NCI-H2227 (cell line): ENCODE results near the gene GNPNAT1.
"Not testable (repeated sequence)": the region's sequence is repeated elsewhere in the genome, so short reads cannot be mapped to it uniquely, and the experiment has no call there.

Experiments
- DNase-seq: peaks from one replicate; lab custom pipeline; 2025; ENCODE audit not compliant: unreplicated experiment; lab: John Stamatoyannopoulos, UW

The GNPNAT1 gene

DNA sequence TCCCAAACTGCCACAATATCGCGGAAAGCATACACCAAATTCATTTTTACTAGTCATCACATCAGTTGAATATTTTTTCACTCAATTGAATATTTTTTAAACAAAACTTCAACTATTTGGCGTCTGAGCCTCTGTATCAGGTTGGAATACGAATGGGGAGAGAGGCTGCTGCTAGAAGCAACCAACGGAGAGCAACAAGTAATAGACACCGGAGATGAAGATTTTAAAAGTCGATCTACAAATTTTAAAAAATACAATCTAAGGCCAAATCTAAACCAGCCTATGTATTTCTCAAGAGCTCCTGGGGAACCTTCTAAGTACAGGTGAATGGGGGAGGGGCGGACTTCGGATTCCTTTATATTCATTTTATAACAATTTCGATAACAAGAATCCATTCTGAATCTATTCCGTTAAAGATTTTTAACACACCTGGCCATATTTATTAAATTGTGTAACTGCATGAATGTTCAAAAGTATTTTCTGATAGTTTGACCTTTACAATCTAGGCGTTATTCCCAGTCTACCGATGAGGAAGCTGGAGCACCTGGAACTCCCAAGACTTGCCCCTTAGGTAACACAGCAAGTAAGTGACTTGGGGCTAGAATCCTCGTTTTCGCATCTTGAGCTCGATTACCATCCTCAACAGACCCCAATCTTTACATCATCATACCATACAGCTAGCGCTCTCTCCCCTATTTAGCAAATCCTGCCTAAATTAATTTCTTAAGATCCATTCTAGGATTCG is 1.2 kb downstream of the GNPNAT1 start:
- no peak for DNase-seq

DNA sequence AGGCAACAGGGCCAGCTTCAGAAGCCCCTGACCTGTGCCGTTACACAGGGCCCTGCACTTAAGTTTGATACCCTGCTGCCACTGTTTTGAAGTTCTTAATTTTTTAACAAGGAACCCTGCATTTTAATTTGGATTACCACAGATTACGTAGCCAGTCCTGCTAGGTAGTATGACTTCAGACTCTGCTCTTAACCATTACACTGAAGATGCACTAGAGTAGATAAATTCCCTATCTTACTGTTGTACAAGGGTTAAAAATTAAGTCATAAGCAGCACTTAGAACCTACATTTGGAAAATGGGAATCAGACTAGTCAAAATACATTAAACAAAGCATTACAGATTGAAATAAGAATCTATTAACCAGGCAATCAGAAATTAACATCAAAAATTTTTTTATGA is 2.3 kb downstream of the GNPNAT1 start:
- no peak for DNase-seq

GRCh38 chr14:52786887-52787286 is 4.5 kb downstream of the GNPNAT1 start:
- DNase-seq: no peak

DNA sequence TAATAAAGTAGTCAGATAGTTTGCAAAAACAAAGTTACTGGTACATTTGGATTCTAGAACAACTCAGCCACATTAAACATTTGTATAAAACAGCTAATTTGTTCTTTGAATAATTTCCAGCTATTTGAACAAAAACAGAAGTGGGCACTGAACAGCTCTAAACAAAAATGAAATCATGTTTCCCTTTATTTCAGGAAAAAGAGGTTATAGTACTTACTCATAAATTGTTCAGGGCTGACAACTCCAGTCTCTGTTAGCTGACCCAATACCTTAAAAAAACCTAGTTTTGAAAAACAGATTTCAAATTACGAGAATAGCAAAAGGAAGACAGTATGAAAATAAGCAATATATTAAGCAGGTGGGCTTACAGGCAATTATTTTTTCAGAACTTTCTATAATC is 8.2 kb downstream of the GNPNAT1 start:
- DNase-seq: no peak

DNA sequence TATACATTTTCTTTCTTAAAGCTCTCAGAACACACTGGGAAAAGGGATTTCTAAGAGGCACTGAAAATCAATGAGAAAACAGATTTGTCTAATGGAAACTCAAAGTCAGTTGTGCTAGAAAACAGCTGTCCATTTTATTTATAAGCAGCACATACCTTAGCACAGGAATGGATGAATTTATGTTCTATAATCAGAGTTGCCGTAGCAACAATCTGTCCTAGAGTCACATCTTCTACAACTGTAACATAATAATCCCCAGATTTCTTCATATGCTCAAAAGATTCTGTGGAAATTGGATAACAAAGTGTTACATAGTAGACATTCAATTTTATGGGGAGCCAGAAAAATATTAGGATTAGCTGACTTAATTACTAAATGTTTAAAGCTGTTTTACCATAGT is 9.8 kb downstream of the GNPNAT1 start:
- DNase-seq: no peak

GRCh38 chr14:52780893-52781292 is 10.5 kb downstream of the GNPNAT1 start:
- no peak for DNase-seq

GRCh38 chr14:52778702-52779101 is 12.7 kb downstream of the GNPNAT1 start:
- no peak for DNase-seq

DNA sequence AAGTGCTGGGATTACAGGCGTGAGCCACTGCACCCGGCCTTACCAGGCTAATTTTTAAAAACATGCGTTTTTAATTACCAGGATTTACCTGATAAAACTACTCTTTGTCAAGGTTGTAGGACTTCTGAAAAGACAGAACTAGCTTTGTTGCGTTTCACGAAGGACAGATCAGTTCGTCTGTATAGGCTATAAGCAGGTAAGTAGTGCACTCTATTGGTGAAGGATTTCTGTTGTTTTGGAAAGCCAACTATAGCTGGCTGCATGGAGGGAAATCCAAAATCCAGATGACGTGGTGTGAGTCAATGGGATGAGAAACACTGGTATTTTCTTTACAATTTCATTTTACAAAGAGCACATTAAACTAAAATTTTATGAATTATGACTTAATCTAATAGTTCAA is 14.6 kb downstream of the GNPNAT1 start:
- no peak for DNase-seq

- DNase-seq: no peak
Measured at GRCh38 chr14:52769887-52770286, 21.5 kb downstream of the GNPNAT1 start.

DNA sequence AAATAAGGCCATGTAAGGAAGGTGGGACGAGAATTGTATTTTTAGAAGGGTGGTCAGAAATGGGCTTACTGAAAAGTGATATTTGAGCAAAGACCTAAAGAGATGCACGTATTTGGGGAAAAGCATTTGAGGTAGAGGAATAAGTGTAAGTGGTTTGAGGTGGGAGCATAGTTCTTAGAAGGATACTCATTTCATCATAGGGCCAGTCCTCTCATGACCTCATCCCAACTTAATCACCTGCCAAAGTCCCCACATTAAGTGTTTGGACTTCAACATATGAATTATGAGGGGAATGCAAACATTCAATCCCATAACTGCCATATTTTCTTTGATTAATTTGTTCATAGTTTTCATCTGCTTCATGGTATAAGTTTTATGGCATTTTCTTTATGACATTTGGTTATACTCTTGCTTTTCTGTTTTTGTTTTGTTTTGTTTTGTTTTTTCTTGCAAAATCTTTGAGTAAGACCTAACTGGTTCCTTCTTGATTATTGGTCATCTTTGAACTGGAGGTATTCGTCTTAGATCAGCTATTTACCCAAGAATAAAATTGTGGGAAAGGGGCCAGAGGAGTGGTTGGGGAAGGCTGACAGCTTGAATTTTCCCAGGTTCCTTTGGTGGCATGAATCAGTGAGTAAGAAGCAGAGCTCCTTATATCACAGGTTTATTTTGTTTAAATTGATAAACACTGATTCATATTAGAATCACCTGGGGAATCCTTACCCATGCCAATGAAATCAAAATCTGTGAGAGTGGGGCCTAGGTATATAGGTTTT is 24.2 kb downstream of the GNPNAT1 start:
- no peak for DNase-seq

DNA sequence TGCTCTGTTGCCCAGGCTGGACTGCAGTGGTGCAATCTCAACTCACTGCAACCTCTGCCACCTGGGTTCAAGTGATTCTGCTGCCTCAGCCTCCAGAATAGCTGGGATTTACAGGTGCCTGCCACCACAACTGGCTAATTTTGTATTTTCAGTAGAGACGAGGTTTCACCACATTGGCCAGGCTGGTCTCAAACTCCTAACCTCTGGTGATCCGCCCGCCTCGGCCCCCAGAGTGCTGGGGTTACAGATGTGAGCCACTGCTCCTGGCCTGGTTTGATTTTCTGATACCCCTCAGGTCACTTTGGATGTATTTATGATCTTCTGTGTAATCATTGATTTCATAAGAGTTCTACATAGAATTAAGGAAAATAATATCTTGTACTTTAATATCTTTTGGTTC is 28.5 kb downstream of the GNPNAT1 start:
- not testable (repeated sequence) for DNase-seq

DNA sequence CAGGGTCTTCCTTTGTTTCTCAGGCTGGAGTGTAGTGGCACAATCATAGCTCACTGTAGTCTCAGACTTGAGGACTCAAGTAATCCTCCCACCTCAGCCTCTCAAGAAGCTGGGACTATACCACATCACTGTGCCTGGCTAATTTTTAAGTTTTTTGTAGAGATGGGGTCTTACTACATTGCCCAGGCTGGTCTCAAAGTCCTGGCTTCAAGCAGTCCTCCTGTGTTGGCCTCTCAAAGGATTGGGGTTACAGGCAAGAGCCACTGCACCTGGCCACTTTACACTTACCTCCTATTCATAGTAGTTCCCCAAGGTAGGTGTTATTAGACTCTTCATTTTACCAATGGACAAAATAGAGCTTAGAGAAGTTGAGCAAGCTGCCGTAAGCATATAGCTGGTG is 32.3 kb downstream of the GNPNAT1 start:
- DNase-seq: no peak

GRCh38 chr14:52755607-52756316 is 35.6 kb downstream of the GNPNAT1 start:
- DNase-seq: no peak

GRCh38 chr14:52748647-52749292 is 42.6 kb downstream of the GNPNAT1 start:
- DNase-seq: no peak

- no peak for DNase-seq
Measured at GRCh38 chr14:52741865-52742264, 49.5 kb downstream of the GNPNAT1 start.

DNA sequence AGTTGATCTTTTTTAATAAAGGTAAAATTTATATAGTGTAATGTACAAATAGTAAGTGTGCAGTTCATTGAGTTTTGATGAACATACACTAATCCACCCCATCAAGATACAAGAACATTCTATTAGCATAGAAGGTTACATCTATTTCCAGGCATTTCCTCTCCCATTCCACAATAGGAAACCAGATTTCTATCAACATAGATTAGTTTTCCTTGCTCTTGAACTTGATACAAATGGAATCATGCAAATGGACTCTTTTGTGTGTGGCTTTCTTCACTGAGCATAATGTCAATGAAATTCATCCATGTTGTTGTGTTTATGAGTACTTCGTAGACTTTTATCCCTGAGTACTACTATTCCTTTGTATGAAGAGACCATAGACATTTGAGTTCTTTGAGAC is 50.7 kb downstream of the GNPNAT1 start:
- no peak for DNase-seq

DNA sequence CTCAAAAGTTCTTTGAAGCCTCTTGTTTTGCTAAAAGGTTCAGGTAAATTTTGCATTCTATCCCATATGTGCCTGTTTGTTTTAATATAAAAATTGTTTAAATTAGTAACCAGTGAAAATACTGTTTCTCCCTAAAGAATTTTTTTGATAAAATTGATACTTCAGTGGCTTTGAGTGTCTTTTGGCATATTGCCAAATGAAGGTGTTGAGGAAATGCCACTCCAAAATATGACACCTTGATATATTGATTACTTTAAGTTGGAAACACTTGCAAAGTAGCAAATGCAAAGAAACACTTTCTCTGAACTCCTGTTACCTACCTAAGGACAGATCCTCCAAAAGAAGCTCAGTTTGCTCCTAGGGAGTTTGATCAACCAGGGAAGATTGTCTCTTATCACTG is 53.0 kb downstream of the GNPNAT1 start:
- no peak for DNase-seq

GRCh38 chr14:52735921-52736489 is 55.4 kb downstream of the GNPNAT1 start:
- no peak for DNase-seq

DNA sequence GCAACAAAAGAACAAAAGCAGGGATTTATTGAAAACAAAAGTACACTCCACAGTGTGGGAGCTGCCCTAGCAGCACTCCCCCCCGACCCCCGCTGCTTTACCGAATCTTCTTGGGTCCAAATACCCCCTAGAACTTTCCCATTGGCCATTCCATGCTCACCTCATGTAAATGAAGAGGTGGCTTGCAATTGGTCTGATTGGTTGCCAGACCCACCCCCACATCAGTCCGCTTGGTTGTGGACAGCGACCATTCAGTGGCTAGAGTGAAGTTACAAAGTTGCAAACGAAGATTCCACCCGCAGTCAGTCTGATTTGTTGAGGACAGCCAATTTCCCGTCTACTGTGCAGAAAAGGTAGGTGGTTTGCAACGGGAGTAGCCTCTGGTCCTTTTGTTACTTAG is 57.6 kb downstream of the GNPNAT1 start:
- DNase-seq: no peak

- DNase-seq: no peak
Measured at GRCh38 chr14:52730709-52731111, 60.7 kb downstream of the GNPNAT1 start.
